Liver (tissue), 9 donors: ENCODE measurements around the gene FTO. TPM values are rescaled to one million over a fixed set of nuclear protein-coding genes. Genes with fewer than 3 reads are reported as not detected.

ENCODE experiments used
- DNase-seq: peaks from one replicate; pipeline ENCODE4 v3.0.0-alpha.2; 2017; ENCODE audit warnings: low spot score
- H3K27ac ChIP-seq, 2 donors: one replicate each; pipeline ENCODE4 v1.7.0; 2013; ENCODE audit warnings: inconsistent platforms in 2 of 2, low read length in 2 of 2, control low read depth in 1 of 2, low read depth in 1 of 2, mild to moderate bottlenecking in 1 of 2
- H3K27me3 ChIP-seq, 4 donors: one replicate each; pipeline versions ENCODE4 v1.6.1 to v1.7.0; 2013; ENCODE audit warnings: low read length in 3 of 4, inconsistent platforms in 1 of 4, mild to moderate bottlenecking in 1 of 4, moderate library complexity in 1 of 4; ENCODE audit not compliant: control insufficient read depth in 4 of 4, insufficient read depth in 4 of 4
- H3K36me3 ChIP-seq, 4 donors: one replicate each; pipeline versions ENCODE4 v1.6.1 to v1.7.0; 2013; ENCODE audit warnings: low read length in 3 of 4, mild to moderate bottlenecking in 3 of 4, low read depth in 1 of 4, moderate library complexity in 1 of 4; ENCODE audit not compliant: control insufficient read depth in 4 of 4, insufficient read depth in 3 of 4
- H3K4me1 ChIP-seq, 4 donors: one replicate each; pipeline versions ENCODE4 v1.6.1 to v1.7.0; 2013; ENCODE audit warnings: low read length in 3 of 4, mild to moderate bottlenecking in 3 of 4, moderate library complexity in 1 of 4; ENCODE audit not compliant: control insufficient read depth in 4 of 4, insufficient read depth in 4 of 4
- H3K4me3 ChIP-seq, 3 donors: one replicate each; pipeline versions ENCODE4 v1.6.1 to v1.7.0; 2013; ENCODE audit warnings: low read length in 3 of 3, control low read depth in 1 of 3, low read depth in 1 of 3, mild to moderate bottlenecking in 1 of 3
- H3K9ac ChIP-seq, 2 donors: one replicate each; pipeline ENCODE4 v1.7.0; 2013; ENCODE audit warnings: low read length in 2 of 2, mild to moderate bottlenecking in 2 of 2, moderate library complexity in 2 of 2, control low read depth in 1 of 2, low read depth in 1 of 2
- H3K9me3 ChIP-seq, 4 donors: one replicate each; pipeline versions ENCODE4 v1.6.1 to v1.7.0; 2013; ENCODE audit warnings: low read length in 3 of 4; ENCODE audit not compliant: control insufficient read depth in 4 of 4
- EGR1 ChIP-seq, 2 donors: IDR thresholded peaks; 2 replicates each; pipeline ENCODE4 v1.6.1; 2016 to 2018; ENCODE audit warnings: antibody characterized with exemption in 2 of 2, low read depth in 2 of 2
- FOXA1 ChIP-seq: IDR thresholded peaks from 2 replicates; pipeline ENCODE4 v1.6.1; 2016; ENCODE audit warnings: antibody characterized with exemption
- GABPA ChIP-seq, 2 donors: IDR thresholded peaks in 1 of 2; conservative IDR thresholded peaks in 1 of 2; 2 replicates each; pipeline ENCODE4 v1.6.1; 2016; ENCODE audit warnings: antibody characterized with exemption in 2 of 2, mild to moderate bottlenecking in 1 of 2, moderate library complexity in 1 of 2
- HNF4G ChIP-seq: IDR thresholded peaks from 2 replicates; pipeline ENCODE4 v1.6.1; 2016; ENCODE audit warnings: antibody characterized with exemption
- RXRA ChIP-seq, 2 donors: IDR thresholded peaks; 2 replicates each; pipeline ENCODE4 v1.6.1; 2017 to 2018; ENCODE audit warnings: antibody characterized with exemption in 2 of 2, mild to moderate bottlenecking in 1 of 2
- SP1 ChIP-seq: IDR thresholded peaks from 2 replicates; pipeline ENCODE4 v1.6.1; 2018; ENCODE audit warnings: antibody characterized with exemption, mild to moderate bottlenecking
- TAF1 ChIP-seq: conservative IDR thresholded peaks from 2 replicates; pipeline ENCODE4 v1.6.1; 2016; ENCODE audit warnings: antibody characterized with exemption, mild to moderate bottlenecking
- YY1 ChIP-seq: IDR thresholded peaks from 2 replicates; pipeline ENCODE4 v1.6.1; 2016; ENCODE audit warnings: antibody characterized with exemption, mild to moderate bottlenecking
- WGBS: extraction: QIAGEN DNeasy Blood & Tissue Kit; methylation state at CpG from one replicate; pipeline ENCODE4 v1.1.7; 2013; 5-methylcytosine and 5-hydroxymethylcytosine counted together
- polyA plus RNA-seq, 2 donors: library from polyadenylated mRNA; stranded (reverse) in 1 of 2; unstranded in 1 of 2; fragments of 200-250 nt in 1 of 2; fragments of >200 nt in 1 of 2; fragmentation: Nextera tagmentation in 1 of 2; extraction: Ambion mirVana in 1 of 2; gene quantifications; one replicate each; pipeline versions ENCODE4 v1.2.1 to v1.2.3, GENCODE V29; 2013 to 2015
- total RNA-seq, 2 donors: library from RNA; depleted of rRNA; stranded (reverse); fragments of >200 nt; gene quantifications; one replicate each; pipeline ENCODE4 v1.2.3, GENCODE V29; 2014
- TF ChIP-seq, protein P1 (sequence below): IDR thresholded peaks from 2 replicates; pipeline ENCODE4 v1.6.1; 2016; ENCODE audit warnings: antibody characterized with exemption
- TF ChIP-seq, protein P2 (sequence below): IDR thresholded peaks from 2 replicates; pipeline ENCODE4 v1.6.1; 2016; ENCODE audit warnings: antibody characterized with exemption
- TF ChIP-seq, protein P3 (sequence below): IDR thresholded peaks from 2 replicates; pipeline ENCODE4 v1.6.1; 2016; ENCODE audit warnings: antibody characterized with exemption
- TF ChIP-seq, protein P4 (sequence below): IDR thresholded peaks from 2 replicates; pipeline ENCODE4 v1.6.1; 2016; ENCODE audit warnings: antibody characterized with exemption, mild to moderate bottlenecking
- donor health status: healthy.
- donor health status: healthy.
- donor health status: healthy.
- donor health status: healthy.
- donor health status: healthy.

The FTO gene
- total and polyA plus RNA-seq, 4 donors, result 12.0 to 54.2 (median 24.6) TPM

DNA sequence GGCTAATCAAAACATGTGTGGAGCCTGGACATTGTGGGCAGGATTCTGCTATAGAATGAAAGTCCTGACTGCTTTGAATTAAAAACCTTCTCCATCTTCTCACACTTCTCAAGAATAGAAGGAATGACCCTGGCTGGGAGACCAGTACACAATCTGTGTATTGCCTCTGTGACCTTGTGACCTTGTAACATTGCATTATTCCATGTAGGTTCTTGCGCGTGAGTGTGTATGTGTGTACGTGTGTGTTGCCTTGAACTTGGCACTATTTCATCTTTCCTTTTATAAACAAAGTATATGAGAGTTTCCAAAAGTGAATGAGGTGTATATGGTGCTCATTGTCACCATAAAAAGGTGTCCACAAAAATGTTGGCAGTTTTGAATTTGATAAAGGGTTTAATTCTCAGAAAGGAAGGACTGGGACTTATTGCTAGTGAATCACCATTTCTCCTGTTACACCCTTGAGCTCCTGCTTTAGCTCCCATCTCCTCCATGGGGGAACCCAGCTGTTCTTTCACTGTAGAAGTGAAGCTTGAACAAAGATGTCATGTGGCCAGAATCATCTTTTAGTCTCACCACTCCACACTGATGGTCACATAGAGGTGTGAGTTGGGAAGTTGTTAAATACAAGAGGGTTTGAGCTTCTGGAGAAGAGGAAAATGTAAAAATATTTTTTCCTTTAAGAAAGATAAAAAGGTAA, 244.9 kb downstream of the FTO start:
- H3K9ac ChIP-seq, result no peak overlapping the region
- H3K27ac ChIP-seq, result peak overlapping the region in 1 of 2 donors; percentile 44
- WGBS, result 94% methylated on average over 3 of the region's 3 CpGs
- no peak overlapping the region for H3K4me3 ChIP-seq
- no peaks in the 10 kb centered on the region for H3K9me3 ChIP-seq
- peaks cover 2 to 14% (median 5%) of the 10 kb centered on the region in 4 donors for H3K4me1 ChIP-seq
- H3K36me3 ChIP-seq, result no peaks in the 10 kb centered on the region
- TF ChIP-seq, protein P1, sequence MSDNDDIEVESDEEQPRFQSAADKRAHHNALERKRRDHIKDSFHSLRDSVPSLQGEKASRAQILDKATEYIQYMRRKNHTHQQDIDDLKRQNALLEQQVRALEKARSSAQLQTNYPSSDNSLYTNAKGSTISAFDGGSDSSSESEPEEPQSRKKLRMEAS, result no peak
- no peak for TF ChIP-seq RXRA (IDR thresholded peaks at IDR 0.05)
- TF ChIP-seq, protein P2, sequence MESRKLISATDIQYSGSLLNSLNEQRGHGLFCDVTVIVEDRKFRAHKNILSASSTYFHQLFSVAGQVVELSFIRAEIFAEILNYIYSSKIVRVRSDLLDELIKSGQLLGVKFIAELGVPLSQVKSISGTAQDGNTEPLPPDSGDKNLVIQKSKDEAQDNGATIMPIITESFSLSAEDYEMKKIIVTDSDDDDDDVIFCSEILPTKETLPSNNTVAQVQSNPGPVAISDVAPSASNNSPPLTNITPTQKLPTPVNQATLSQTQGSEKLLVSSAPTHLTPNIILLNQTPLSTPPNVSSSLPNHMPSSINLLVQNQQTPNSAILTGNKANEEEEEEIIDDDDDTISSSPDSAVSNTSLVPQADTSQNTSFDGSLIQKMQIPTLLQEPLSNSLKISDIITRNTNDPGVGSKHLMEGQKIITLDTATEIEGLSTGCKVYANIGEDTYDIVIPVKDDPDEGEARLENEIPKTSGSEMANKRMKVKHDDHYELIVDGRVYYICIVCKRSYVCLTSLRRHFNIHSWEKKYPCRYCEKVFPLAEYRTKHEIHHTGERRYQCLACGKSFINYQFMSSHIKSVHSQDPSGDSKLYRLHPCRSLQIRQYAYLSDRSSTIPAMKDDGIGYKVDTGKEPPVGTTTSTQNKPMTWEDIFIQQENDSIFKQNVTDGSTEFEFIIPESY, result no peak
- TF ChIP-seq, protein P3, sequence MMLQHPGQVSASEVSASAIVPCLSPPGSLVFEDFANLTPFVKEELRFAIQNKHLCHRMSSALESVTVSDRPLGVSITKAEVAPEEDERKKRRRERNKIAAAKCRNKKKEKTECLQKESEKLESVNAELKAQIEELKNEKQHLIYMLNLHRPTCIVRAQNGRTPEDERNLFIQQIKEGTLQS, result no peak
- TF ChIP-seq HNF4G, result no peak
- no peak for TF ChIP-seq EGR1 (IDR thresholded peaks at IDR 0.05; ENCODE audit: low read depth in 2 of 2)
- no peak for DNase-seq
- H3K27me3 ChIP-seq, result no peaks in the 10 kb centered on the region

DNA sequence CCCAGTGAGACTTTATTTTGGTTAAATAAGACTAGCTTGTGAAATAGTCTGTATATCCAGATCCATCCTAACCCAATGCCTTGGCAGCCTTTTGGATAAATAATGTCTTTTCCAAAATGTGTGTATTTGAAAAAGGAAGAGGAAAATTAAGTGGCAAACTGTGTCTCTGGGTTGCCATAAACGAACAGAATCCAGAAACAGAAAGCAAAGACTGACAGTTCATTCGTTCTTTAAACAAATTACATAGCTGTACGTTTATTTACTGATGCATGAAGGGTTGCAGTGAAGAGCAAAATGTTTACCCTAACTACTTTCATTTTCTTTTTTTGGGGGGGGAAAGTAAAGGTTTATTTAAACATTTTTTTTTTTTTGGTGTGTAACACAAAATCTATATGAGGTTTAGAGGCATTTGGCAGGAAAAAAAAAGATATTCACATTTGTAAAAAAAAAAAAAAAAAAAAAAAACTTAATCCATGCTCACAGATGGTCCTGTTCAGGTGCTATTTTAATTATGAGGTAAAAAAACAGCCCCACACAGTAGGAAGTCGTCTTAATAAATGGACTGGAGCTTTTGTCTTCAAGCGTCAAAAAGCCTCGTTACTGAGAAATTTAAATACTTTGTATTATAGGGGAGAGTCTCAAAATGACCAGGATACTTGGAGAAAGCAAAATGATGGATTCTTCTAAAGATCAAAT, 245.9 kb downstream of the FTO start:
- Histone ChIP-seq H3K9ac (no peak overlapping the region), H3K4me3 (no peak overlapping the region), H3K9me3 (no peaks in the 10 kb centered on the region), H3K36me3 (no peaks in the 10 kb centered on the region), H3K27me3 (no peaks in the 10 kb centered on the region), H3K4me1 (peaks cover 2 to 16% (median 5%) of the 10 kb centered on the region in 4 donors), H3K27ac (peak overlapping the region in 1 of 2 donors; percentile 44)
- no peak for DNase-seq
- WGBS, result 60% methylated on average over 6 of the region's 6 CpGs
- TF ChIP-seq, protein P1, result no peak
- TF ChIP-seq YY1, result peak; percentile 13

DNA sequence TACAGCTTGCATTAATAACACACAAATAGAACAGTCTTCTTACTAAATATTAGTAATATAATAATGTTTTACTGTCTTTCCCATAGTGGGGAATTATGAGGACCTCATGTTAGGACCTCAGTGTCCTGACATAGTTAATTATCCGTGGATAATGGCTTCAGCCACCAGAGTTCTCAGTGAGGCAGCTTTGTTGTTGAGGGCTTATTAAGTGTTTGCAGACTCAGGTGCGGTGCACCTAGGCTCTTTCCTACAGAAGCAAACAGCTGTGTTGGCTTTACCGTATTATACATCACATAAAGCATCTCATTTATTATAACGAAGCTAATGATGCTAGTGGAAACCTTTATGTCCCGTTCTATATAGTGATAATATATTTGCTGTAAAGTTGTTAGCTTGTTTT, 246.7 kb downstream of the FTO start:
- Histone ChIP-seq H3K27ac (no peak overlapping the region), H3K4me1 (peaks cover 2 to 23% (median 10%) of the 10 kb centered on the region in 4 donors), H3K9ac (no peak overlapping the region), H3K27me3 (no peaks in the 10 kb centered on the region), H3K36me3 (no peaks in the 10 kb centered on the region), H3K9me3 (no peaks in the 10 kb centered on the region), H3K4me3 (no peak overlapping the region)
- WGBS, result 96% methylated on average over 5 of the region's 5 CpGs
- DNase-seq, result no peak
- TF ChIP-seq TAF1, result no peak
- no peak for TF ChIP-seq FOXA1
- TF ChIP-seq, protein P4, sequence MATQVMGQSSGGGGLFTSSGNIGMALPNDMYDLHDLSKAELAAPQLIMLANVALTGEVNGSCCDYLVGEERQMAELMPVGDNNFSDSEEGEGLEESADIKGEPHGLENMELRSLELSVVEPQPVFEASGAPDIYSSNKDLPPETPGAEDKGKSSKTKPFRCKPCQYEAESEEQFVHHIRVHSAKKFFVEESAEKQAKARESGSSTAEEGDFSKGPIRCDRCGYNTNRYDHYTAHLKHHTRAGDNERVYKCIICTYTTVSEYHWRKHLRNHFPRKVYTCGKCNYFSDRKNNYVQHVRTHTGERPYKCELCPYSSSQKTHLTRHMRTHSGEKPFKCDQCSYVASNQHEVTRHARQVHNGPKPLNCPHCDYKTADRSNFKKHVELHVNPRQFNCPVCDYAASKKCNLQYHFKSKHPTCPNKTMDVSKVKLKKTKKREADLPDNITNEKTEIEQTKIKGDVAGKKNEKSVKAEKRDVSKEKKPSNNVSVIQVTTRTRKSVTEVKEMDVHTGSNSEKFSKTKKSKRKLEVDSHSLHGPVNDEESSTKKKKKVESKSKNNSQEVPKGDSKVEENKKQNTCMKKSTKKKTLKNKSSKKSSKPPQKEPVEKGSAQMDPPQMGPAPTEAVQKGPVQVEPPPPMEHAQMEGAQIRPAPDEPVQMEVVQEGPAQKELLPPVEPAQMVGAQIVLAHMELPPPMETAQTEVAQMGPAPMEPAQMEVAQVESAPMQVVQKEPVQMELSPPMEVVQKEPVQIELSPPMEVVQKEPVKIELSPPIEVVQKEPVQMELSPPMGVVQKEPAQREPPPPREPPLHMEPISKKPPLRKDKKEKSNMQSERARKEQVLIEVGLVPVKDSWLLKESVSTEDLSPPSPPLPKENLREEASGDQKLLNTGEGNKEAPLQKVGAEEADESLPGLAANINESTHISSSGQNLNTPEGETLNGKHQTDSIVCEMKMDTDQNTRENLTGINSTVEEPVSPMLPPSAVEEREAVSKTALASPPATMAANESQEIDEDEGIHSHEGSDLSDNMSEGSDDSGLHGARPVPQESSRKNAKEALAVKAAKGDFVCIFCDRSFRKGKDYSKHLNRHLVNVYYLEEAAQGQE, result no peak
- TF ChIP-seq SP1, result no peak
- no peak for TF ChIP-seq HNF4G
- no peak for TF ChIP-seq GABPA (IDR thresholded peaks at IDR 0.05 in 1 of 2, conservative IDR thresholded peaks at IDR 0.05 in 1 of 2)
- TF ChIP-seq RXRA (IDR thresholded peaks at IDR 0.05), result no peak
